GM04504 (cell line): ENCODE results near the gene KIAA1217.

Source experiments
- DNase-seq: peaks from one replicate; pipeline ENCODE4 v3.0.0-alpha.2; 2012; ENCODE audit warnings: low read depth

KIAA1217 gene

DNA sequence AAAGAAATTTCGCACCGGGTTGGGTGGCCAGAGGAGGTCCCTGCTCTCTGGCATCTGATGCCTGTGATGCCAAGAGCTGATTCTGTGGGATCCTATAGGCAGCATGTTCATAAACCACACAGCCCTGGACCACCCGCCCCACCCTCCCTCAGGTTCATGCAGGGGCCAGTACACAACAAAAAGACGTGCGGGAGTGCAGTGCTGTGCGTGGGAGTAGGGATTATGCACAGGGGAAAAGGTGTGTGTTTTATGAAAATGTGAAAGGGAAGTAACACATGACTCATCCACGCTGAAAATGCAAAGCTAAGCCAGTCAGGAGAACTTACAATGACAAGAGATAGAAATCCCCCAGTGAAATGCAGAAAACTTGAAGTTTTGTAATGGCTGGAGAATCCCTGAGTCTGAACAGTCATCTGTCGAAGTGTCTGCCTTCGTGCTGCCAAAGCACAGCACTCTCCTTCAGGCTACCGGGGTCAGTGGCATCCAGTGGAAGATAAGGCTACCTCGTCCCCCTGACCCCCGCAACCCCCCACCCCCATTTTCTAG lies 1.1 kb downstream of the KIAA1217 start:
- DNase-seq, result no peak

DNA sequence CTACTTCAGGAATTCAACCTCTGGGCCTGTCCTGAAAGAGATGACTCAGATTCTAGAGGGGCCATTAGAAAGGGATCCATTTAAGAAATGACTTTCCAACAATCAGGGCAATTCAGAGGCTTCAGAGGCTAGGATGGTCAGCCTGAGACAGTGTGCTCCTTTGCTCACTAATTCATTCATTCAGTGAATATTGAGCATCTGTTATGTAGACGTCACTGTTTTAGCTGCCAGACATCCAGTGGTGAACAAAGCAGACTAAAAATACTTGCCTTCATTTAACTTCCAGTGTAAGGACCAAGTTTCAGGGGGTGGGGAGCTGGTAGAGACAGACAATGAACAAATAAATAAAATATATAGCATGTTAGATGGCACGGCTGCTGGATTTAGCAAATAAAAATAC lies 1.6 kb downstream of the KIAA1217 start:
- no peak for DNase-seq

DNA sequence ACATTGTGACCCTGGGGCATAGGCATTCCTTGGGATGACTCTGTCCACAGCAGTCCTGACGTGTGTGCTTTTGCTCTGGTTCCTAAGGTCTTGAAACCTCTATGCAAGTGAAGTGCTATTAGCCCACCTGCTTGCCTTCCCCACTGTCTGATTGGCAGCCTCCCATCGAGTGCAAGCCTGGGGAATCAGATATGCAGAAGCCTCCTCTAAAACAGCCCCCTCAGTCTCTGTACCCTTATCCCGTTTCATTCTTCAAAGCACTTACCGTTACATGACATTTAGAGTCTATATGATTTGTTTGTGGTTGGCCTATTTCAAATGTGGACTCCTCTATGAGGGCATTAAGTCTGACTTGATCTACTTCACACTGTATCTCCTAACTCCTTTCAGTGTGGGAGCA lies 4.3 kb downstream of the KIAA1217 start:
- no peak for DNase-seq

DNA sequence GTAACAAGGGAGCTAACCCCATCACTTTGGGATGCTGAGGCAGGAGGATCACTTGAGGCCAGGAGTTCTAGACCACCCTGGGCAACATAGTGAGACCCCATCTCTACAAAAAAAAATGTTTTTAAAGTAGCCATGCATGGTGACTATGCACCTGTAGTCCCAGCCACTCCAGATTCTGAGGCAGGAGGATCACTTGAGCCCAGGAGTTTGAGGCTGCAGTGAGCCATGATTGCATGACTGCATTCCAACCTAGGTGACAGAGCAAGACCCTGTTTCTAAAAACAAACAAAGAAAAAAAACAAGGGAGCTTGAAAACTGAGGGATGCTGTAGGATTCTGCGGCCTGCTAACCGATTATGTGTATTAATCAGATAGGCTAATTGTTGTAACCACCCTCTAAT lies 4.9 kb downstream of the KIAA1217 start:
- no peak for DNase-seq

DNA sequence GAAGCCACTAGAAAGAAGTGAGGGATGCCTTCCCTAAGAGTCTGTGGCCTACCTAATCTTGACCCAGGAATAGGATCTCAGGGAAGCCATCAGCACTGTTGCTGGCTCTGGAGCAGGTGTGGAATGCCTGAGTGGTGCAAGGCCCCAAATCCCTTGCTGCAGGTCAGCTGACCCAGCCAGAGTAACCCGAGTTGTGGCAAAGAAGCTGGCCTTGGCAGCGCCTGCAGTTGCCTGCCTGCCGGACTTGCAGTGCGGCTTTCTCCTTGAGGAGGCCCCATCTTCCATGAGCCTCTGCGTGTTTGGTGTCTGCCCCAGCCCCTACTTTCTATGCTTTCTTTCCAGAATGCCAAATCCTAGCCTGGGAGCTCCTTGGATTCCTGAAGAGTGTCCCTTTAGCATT lies 5.8 kb downstream of the KIAA1217 start:
- DNase-seq, result no peak

DNA sequence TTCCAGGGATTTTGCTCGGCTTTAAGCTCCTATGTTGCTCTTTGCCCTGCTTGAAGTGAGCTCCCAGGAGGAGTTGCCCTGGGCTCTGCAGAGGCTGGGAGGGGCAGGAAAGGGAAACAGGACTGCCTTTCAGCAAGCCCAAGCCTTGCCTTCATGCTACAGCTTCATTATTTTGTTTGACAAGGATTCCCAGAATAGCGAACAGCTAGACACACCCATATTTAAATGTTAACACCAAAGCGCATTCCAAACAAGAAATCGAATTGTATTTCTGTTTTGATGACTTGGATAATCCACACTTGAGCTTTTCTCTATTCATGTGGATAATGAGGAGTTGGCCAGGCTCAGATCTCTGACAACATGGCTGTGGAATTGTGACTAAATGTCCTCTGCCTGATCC lies 6.3 kb downstream of the KIAA1217 start:
- no peak for DNase-seq

DNA sequence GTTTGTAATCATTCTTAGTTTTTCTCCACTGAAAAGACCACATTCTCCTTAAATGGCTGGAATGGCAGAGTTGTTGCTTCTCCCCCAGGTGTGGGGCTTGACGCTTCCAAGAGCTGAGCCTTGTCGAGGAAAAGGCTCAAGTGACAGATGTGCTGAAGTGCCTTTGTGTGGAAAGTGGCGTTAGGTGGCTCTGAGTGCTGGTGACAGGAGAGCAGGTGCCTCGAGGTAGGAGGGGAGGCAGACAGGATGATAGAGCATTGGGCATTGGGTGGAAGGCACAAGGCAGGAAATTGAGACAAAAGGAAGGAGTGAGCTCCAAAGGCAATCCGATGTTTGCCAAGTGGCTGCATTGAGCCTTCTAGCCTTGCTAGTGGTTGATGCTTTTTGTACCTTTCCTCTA lies 6.7 kb downstream of the KIAA1217 start:
- DNase-seq, result no peak

DNA sequence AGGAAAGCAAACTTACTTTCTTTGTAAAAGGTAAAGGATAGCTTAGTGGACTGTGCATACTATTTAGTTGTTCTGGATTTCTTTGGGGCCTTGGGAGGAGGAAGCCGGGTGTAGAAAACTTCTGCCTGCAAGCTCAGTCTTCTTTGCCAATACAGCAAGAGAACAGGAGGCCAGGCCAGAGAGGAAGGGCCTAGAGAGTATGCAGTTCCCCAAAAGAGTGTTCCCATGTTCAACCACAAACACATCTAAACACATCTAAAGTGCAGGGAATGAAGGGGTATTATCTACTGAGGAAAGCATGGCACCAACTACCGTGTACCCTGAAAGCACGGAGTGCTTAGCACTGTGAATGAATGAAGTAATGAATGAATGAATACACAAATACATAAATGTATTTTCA lies 11.0 kb downstream of the KIAA1217 start:
- DNase-seq, result no peak

DNA sequence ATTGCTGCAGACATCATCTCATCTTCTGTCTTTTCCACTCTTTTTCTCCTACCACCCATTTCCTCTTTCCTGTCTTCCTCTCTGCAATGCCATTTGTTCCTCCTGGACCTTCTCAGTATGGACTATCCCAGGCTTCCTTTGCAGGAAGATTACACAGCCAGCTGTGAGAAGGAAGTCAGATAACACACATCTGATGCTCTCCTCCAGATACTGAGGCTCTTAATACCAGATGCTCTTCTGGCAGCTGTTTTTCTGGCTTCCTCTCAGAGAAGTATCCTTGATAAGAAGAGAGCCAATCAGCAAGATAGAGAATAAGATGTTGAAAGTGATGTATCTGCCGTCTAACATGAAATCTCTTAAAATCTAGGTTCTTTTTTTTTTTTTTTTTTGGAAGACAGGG lies 14.4 kb downstream of the KIAA1217 start:
- DNase-seq, result no peak

DNA sequence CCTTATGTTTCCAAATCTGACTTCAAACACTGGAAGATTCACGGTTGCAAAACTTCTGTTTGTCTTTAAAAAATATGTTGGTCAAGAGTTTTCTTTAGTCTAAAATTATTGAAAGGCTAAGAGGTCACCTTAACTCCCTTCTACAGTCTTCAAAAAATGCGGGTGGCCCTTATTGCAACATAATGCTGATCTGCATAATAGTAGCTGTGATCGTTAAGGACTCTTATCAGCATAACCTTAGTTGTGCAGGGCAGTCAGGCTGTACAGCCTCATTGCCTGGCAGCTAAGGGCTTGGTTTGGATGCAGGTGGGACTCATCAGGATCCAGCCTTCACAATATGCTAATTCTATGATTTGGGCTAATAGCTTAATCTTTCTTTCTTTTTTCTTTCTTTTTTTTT lies 15.0 kb downstream of the KIAA1217 start:
- no peak for DNase-seq

DNA sequence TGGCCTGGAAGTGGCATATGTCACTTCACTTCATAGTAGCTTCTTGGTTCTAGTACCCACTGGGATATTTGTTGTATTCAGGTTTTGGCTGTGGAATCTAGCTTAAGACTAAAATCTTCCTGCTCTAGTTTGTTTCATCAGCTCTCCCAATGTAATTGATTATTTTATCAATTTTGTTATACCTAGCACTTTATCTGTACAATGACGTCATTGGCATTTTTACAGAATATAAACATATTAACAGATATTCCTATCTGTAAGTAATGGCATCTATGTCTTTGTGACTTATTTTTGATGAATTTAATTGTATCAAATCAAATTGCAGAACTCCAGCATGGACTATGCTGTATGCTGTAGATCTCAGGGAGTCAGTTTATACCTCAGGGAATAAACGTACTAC lies 19.7 kb downstream of the KIAA1217 start:
- DNase-seq, result no peak

DNA sequence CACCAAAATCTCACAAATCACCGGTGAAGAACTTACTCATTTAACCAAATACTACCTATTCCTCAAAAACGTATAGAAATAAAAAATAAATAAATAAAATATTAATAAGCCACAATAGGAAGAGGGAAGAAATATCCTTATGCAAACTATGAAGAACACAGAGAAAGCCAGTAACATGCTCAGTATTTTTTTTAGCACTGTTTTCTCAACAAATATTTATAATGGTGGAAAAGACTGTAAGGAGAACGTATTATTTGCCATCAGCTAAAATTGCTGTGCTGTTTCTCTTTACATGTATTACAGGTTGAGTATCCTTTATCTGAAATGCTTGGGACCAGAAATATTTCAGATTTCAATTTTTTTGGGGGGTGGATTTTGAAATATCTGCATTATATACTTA lies 21.0 kb downstream of the KIAA1217 start:
- DNase-seq, result no peak

DNA sequence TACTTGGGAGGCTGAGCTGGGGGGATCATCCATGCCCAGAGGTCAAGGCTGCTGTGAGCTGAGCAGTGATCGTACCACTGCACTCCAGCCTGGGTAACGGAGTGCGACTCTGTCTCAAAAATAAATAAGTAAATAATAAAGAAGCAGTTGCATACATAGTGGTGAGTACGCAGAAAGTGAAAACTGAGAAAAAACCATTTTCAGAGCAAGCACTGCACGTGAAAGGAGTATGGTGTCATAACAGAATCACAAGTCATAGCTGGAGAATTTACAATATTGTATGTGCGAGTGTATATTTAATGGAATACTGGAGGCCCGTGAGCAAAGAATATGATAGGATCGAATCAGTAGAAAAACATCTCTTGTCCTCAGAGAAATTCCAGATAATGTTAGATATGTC lies 22.3 kb downstream of the KIAA1217 start:
- no peak for DNase-seq

DNA sequence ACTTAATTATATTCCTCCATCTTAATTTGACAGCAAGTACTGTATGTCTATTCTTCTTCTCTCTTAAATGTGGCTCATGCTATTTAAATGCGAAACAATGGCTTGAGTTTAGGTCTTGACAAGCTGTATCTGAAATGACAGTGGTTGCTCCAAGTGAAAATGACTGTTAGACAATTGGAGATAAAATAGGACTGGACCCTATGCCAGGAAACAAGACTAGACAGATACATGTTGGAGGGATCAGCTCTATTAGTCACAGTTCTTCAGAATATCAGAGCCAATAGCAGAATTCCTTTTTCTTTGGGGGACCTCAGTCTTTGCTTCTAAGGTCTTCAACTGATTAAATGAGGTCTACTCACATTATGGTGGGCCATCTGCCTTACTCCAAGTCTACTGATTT lies 25.8 kb downstream of the KIAA1217 start:
- no peak for DNase-seq

DNA sequence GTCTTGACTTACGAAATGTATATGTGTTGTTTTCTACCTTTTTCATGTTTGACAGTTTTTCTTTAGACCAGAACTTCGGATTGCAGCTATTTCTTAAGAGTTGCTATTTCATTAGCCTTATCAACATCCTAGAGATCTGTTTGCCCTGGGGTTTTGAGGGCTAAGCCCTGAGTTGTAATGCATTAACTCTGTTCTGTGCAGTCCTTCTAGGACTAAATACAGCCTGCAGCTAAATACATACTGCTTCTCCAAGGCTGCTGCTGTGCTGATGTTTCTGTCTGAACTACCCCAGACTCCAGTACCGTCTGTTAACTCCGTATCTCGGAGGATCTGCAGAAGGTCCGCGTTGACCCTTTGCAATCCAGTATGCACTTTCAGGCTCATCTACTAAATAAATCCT lies 26.5 kb downstream of the KIAA1217 start:
- no peak for DNase-seq

DNA sequence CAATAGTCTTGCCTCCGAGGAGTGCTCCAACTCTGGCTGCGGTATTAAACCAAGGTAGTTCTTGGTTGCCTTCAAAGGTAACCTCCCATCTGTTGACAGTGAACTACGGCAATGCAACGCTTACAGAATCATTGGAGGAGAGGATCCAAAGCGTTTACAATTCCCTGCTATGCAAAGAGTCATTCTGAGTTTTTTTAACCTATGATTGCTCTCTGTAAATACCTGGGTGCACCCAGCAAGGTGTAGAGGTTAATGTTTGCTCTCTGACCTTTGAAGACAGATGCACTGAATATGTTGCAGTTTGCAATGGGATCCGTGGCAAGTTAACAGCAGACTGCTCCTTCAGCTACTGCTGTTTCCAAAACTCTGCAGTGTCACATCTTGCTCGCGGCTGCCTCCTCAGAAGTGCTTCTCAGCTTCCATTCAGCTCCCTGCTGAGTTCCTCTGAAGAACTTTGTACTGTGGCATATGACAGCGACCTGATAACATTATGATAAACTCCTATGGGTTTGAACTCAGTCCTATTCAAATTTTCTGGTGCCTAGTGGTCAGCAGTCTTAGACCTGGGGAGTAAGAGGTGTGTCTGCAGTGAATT lies 29.0 kb downstream of the KIAA1217 start:
- DNase-seq, result no peak

DNA sequence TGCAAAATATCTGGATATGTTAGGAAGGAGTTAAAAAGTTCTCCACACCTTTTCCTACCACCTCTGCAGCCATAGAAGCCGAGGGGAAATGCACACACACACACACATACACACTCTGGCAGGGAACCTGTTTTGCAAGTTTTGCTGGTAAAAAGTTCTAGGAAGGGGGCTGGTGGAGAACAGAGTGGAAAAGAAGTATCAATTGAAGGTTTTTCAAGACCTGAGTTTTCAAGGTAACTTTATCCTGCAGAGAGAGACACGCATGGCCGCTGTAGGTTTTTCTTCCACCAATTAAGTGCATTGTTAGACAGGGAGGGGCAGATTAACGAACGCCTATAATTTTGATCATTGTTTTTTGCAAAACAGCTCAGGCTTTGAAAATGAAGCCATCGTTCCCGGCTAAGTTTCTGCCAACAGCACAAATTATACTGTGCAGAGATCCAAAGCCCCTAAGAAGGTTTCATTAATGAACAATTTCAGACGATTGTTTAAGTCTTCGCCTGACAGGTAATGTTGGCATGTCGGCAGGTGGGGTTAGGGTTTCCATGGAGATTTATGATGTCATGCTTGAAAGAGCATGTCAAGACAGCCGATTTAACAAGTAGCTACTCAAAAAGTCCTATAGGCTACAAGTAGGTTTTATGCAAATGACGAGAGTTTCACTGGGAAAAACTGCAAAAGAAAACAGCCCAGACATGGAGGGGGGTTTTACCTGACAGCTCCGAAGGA lies 29.7 kb downstream of the KIAA1217 start:
- no peak for DNase-seq

DNA sequence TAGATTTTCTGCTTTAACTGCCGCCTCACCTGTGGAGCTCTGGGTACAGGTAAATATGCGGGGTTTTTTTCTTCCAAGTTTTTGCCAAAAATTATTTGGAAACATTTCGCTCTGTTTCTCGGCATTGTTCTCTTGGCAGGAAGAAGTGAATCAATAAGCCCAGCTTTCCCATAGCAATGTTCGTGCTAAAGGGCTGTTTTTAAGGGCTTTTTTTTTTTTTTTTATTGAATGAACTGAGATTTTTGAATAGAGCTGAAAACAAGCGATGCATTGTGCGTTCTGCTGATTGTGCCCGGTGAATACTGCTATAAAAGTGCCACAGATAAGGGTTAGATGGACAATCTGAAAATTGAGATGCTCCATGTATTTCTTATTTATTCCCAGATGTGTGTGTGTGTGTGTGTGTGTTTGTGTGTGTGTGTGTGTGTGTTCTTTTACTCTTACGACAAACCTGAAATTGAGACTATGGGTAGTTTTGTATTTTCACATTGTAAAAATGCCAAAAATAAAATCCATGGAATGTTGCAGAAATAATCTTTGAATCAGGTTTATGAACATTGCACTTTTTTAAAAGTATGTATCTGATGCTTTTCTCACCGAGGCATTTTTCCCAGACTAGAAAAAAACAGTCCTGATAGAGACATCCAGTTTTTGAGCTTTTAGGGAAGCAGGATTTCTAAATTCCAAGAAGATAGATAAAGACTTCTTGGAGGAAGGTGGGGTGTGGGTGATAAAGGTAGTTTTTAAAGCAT lies 30.5 kb downstream of the KIAA1217 start:
- no peak for DNase-seq

DNA sequence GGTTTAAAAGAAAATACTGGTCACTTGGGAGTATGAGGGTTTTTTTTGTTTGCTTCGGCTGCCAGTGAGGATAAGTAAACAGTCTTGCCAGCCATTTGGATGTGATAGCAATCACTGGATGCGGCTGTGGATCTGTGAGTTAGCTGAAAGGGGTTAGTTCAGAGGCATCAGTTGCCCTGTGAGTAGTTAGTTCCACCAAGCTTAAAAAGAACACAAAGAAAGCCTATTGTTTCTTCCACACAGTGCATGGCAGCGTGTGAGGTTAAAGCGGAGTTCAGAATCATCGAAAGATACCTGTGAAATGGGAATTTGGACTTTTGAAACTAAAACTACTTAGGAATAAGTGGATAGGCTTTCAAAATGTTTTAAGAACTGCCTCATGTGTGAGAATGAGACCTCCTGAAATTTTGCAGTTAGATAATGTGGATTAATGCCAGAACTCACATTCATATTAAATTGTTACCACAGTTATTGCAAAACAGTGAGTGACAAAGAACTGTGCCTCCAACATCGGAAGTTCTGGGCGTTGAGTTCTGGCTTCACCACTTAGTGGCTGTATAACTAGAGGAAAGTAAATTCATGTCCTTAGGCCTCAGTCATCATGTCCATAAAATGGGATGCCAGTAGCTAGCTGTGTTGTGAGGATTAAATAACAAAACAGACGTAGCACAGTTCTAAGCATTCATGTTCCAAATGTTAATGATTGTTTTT lies 31.3 kb downstream of the KIAA1217 start:
- no peak for DNase-seq

DNA sequence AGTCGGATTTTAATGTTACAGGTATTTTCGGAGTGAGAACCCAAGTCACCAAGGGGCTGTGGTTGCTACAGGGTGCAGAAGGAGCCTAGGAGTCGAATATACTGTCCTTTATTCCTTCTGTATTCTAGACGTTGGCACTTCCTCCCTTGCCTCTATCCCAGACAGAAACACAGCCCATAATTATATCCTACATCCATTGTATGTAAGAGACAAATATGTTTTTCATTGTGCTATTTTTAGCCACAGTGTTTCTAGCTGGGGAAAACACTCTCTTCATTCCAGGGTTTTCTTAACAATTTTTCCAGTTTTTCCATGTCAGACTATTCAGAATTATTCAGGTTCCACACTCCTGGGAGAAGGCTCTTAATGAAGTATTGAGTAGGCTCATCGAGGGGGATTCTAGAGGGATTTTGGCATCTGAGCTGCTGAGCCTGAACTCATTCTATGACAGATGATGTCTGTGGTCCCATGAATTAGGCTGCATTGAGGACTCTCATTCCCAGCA lies 32.6 kb downstream of the KIAA1217 start:
- no peak for DNase-seq

DNA sequence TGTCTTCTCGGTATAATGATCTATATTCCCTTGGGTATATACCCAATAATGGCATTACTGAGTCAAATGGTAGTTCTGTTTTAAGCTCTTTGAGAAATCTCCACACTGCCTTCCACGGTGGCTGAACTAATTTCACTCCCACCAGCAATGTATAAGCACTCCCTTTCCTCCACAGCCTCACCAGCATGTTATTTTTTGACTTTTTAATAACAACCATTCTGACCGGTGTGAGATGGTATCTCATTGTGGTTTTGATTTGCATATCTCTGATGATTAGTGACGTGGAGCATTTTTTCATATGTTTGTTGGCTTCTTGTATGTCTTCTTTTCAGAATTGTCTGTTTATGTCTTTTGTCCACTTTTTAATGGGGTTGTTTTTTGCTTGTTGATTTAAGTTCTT lies 33.6 kb downstream of the KIAA1217 start:
- DNase-seq, result no peak

DNA sequence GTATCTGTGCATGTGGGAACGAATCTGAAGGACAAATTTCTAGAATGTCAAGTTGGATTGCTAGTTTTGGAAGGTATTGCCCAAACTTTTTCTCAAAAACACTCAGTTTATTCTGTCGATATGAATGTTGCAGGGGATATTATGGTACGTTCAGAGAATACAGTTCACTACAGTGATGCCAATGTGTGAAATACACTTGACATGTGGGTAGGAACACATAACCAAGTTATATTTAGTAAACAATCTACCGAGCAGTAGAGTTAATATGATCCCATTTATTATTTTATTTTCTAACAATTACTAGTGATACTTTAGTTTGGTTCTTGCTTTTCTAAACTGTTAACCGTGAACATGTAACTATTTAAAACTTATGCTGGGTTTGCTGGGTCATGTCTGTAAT lies 37.4 kb downstream of the KIAA1217 start:
- no peak for DNase-seq
